NT2/D1 (cell line): ENCODE data around the gene DOP1B.

Source experiments
- SUZ12 ChIP-seq: IDR thresholded peaks from 2 replicates; pipeline ENCODE4 v1.6.1; 2011; ENCODE audit not compliant: insufficient read length, insufficient read depth; ENCODE audit errors: extremely low read depth
- YY1 ChIP-seq: IDR thresholded peaks from 2 replicates; pipeline ENCODE4 v1.6.1; 2011; ENCODE audit not compliant: insufficient read length, insufficient read depth

DNA sequence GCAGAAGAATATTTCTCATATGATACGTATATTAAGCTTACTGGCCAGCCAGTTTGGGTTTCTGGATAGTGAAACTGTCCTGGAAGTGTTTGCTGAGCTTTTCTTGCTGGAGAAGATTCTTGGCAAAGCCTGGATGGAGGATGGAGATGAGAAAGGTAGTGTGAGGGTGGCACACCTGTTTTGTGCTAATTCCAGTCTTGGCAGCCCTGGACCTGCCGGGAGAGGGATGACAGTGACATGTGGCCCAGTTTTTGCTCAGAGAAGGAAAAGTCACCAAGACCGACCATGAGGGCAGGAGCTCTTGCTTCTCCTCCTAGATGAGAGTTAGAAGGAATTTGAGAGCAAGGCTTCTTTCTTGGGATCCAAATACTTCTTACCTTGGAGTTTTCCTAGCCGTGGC lies 34.1 kb downstream of the DOP1B start:
- TF ChIP-seq SUZ12 (no peak), YY1 (no peak)
